Lung (tissue), 12 donors: Measurements from ENCODE around the gene TGFBR1. TPM values are rescaled to one million over a fixed set of nuclear protein-coding genes. Genes with fewer than 3 reads are reported as not detected.

Experiments used
- ATAC-seq: fragments of 200-7000 bp; cut with Tn5 transposase; one replicate; pipeline ENCODE4 v1.9.1; 2020; ENCODE audit warnings: moderate number of reproducible peaks; ENCODE audit not compliant: insufficient read depth, low FRiP score
- DNase-seq, 3 donors: peaks; one replicate each; pipeline ENCODE4 v3.0.0-alpha.2; 2013 to 2017
- H3K27ac ChIP-seq, 2 donors: one replicate each; pipeline ENCODE4 v1.5.1; 2013; ENCODE audit warnings: mild to moderate bottlenecking in 2 of 2, moderate library complexity in 2 of 2, control low read depth in 1 of 2, inconsistent platforms in 1 of 2, low read depth in 1 of 2, low read length in 1 of 2
- H3K27me3 ChIP-seq, 3 donors: one replicate each; pipeline ENCODE4 v1.5.1; 2013; ENCODE audit warnings: low read length in 2 of 3; ENCODE audit not compliant: control insufficient read depth in 3 of 3, insufficient read depth in 3 of 3
- H3K36me3 ChIP-seq, 4 donors: one replicate each; pipeline ENCODE4 v1.5.1; 2013; ENCODE audit warnings: low read length in 4 of 4, mild to moderate bottlenecking in 1 of 4, moderate library complexity in 1 of 4; ENCODE audit not compliant: control insufficient read depth in 4 of 4, insufficient read depth in 4 of 4
- H3K4me1 ChIP-seq, 5 donors: one replicate each; pipeline ENCODE4 v1.5.1; 2013; ENCODE audit warnings: low read length in 5 of 5, mild to moderate bottlenecking in 2 of 5, moderate library complexity in 1 of 5; ENCODE audit not compliant: control insufficient read depth in 5 of 5, insufficient read depth in 5 of 5
- H3K4me3 ChIP-seq: one replicate; pipeline ENCODE4 v1.5.1; 2013; ENCODE audit warnings: mild to moderate bottlenecking, control low read depth, moderate library complexity
- H3K9ac ChIP-seq, 2 donors: one replicate each; pipeline ENCODE4 v1.5.1; 2013; ENCODE audit warnings: low read length in 2 of 2, control low read depth in 1 of 2; ENCODE audit not compliant: insufficient read depth in 1 of 2
- H3K9me3 ChIP-seq, 4 donors: one replicate each; pipeline ENCODE4 v1.5.1; 2013; ENCODE audit warnings: low read length in 3 of 4, mild to moderate bottlenecking in 1 of 4, moderate library complexity in 1 of 4; ENCODE audit not compliant: control insufficient read depth in 4 of 4, insufficient read depth in 3 of 4
- WGBS, 2 donors: extraction: QIAGEN DNeasy Blood & Tissue Kit; methylation state at CpG; one replicate each; pipeline ENCODE4 v1.1.7; 2013; 5-methylcytosine and 5-hydroxymethylcytosine counted together
- polyA plus RNA-seq, 2 donors: library from polyadenylated mRNA; stranded (reverse); fragments of 200-250 nt; gene quantifications; one replicate each; pipeline ENCODE4 v1.2.1, GENCODE V29; 2013
- total RNA-seq, 2 donors: library from RNA; depleted of rRNA in 1 of 2; stranded (reverse); fragments of >200 nt in 1 of 2; gene quantifications; one replicate each; pipeline ENCODE4 v1.2.1, GENCODE V29; 2014 to 2021
- TF ChIP-seq, protein P1 (sequence below): IDR thresholded peaks from 2 replicates; pipeline ENCODE4 v1.5.1; 2012; ENCODE audit warnings: mild to moderate bottlenecking; ENCODE audit errors: control extremely low read depth, extremely low read depth
- donor health status: control.
- donor health status: control.
- donor health status: Bipolar disorder and iron deficiency.
- donor health status: healthy.
- donor health status: DM: yes; HTN: yes; CAD: no.

TGFBR1 gene
- total and polyA plus RNA-seq, 4 donors = 14.2 to 73.2 (median 28.9) TPM

DNA sequence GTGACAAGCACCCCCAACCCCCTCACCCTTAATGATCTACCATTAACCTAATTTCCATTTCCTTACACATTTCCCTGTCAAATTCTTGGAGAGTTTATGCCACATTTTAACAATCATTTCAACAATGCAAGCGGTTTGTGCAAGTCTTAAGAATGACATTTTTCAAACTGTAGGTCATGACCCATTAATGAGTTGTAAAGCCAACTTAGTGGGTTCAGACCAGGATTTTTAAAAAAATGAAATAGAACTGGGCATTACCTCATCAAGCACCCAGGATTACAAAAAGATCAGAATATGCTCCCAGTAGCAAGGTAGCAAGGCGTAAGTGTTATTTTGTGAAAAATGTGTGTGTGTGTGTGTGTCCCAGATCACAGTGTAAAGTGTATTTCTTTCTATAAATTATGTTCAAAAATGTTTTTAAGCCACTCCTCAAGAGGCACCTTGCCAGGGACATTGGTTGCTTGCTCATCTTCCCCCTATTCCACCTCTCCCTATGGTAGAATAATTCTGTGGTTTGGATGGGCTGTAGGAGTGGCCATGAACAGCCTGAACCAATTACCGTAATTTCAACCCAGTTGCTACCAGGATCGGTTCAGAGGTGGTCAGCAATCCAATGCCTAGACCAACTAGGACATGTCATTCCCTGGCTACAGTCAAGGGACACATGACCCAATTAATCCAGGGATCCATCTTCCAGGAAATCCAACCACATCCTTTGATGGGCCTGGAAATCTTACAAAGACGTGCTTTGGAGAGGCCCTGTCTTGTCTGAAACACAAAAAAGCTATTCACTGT lies 14.4 kb upstream of the TGFBR1 start:
- Histone ChIP-seq H3K4me1 (peaks cover 0 to 5% (median 0%) of the 10 kb centered on the region in 5 donors), H3K36me3 (no peaks in the 10 kb centered on the region), H3K9ac (no peak overlapping the region), H3K27ac (no peak overlapping the region), H3K4me3 (no peak overlapping the region), H3K27me3 (no peaks in the 10 kb centered on the region), H3K9me3 (peaks cover 0 to 4% (median under 1%) of the 10 kb centered on the region in 4 donors)
- TF ChIP-seq, protein P1, sequence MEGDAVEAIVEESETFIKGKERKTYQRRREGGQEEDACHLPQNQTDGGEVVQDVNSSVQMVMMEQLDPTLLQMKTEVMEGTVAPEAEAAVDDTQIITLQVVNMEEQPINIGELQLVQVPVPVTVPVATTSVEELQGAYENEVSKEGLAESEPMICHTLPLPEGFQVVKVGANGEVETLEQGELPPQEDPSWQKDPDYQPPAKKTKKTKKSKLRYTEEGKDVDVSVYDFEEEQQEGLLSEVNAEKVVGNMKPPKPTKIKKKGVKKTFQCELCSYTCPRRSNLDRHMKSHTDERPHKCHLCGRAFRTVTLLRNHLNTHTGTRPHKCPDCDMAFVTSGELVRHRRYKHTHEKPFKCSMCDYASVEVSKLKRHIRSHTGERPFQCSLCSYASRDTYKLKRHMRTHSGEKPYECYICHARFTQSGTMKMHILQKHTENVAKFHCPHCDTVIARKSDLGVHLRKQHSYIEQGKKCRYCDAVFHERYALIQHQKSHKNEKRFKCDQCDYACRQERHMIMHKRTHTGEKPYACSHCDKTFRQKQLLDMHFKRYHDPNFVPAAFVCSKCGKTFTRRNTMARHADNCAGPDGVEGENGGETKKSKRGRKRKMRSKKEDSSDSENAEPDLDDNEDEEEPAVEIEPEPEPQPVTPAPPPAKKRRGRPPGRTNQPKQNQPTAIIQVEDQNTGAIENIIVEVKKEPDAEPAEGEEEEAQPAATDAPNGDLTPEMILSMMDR = no peak
- ATAC-seq (no peak), DNase-seq (no peak)
- 92 to 97% methylated on average over 5 of the region's 5 CpGs for WGBS, 2 donors

DNA sequence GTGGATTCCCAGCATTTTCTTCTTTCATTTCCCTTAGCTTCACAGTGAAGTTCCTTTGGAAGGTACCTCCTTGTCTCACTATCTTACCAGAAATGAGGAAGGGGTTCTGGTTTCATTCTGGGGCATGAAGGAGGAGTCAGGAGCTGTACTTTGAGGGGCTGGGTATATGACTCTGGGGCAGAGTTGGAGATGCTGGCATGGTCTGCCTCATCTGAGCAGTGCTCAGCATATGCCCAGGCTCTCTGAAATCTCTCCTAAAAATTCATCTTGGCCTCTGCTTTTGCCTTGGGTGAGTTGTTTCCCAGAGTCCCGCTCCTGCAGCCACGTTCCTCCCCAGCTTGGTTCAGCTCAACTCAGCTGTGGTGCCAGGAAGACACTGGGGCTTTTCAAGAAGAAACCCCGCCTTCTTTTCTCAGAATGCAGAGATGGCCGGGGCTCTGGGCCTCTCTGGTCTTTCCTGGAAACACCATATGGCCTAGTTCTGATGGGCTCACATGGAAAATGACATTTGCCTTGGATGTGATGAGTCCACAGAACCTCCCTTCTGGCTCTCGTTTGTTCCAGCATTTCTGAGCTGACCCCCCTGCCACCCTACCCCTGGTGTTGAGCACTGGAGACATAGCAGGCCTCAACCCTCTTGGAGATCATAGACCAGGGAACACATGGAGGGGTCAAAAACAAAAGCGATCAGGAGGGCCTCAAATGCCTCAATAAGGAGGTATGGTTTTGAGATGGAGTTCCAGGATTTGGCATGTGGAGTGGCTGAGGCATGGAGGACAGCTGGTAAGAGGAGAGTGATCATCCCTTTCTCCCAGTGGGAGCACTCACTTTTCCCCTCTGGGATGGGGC lies 12.0 kb upstream of the TGFBR1 start:
- ATAC-seq (no peak), DNase-seq (no peak)
- no peak overlapping the region for H3K9ac ChIP-seq
- no peaks in the 10 kb centered on the region for H3K36me3 ChIP-seq
- TF ChIP-seq, protein P1 = no peak
- no peaks in the 10 kb centered on the region for H3K27me3 ChIP-seq
- H3K4me1 ChIP-seq = no peaks in the 10 kb centered on the region
- peaks cover 0 to 4% (median under 1%) of the 10 kb centered on the region in 4 donors for H3K9me3 ChIP-seq
- 73 to 82% methylated on average over 6 of the region's 6 CpGs for WGBS, 2 donors
- no peak overlapping the region for H3K27ac ChIP-seq
- H3K4me3 ChIP-seq = no peak overlapping the region

DNA sequence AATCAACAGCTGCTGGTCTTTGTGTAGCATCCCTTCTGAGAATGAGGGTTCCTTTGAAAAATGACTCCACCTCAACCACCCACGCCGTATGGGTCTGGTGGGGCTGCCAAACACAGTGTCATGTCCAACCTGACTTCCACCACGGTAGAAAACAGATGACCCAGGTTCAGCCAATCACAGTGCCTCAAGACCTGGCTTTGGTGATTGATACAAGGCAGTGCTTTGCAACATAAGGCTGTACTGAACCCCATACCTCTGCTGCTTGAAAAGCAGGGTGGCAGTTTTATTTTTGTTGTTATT lies 11.5 kb upstream of the TGFBR1 start:
- Histone ChIP-seq H3K36me3 (no peaks in the 10 kb centered on the region), H3K9me3 (peaks cover 0 to 4% (median under 1%) of the 10 kb centered on the region in 4 donors), H3K27ac (no peak overlapping the region), H3K4me3 (no peak overlapping the region), H3K4me1 (no peaks in the 10 kb centered on the region), H3K9ac (no peak overlapping the region), H3K27me3 (no peaks in the 10 kb centered on the region)
- DNase-seq = no peak
- TF ChIP-seq, protein P1 = no peak
- ATAC-seq = no peak
- WGBS, 2 donors = 85 to 96% methylated on average over 3 of the region's 3 CpGs
